GM19099 (cell line): ENCODE results near the gene VEGFB.

Experiments used
- POLR2A ChIP-seq: IDR thresholded peaks from 3 replicates; pipeline ENCODE4 v1.6.1; 2011; ENCODE audit warnings: low read depth; ENCODE audit not compliant: insufficient read length; ENCODE audit errors: extremely low read depth

The VEGFB gene

GRCh38 chr11:64233913-64234586 lies at the start of gene VEGFB:
VEGFB (plus strand) TSS chr11:64234584; CDS start chr11:64234834, 250 bp downstream.
- TF ChIP-seq POLR2A = no peak

- peak; percentile 99 for TF ChIP-seq POLR2A
These were observed 49.1 kb upstream of the VEGFB start for GRCh38 chr11:64185175-64185692.

- TF ChIP-seq POLR2A = peak; percentile 53
These were observed 48.5 kb upstream of the VEGFB start, which contains the start of gene STIP1 for GRCh38 chr11:64185693-64186491. STIP1 (plus strand) TSS chr11:64186171; CDS start chr11:64186262, 91 bp downstream.

GRCh38 chr11:64186492-64187165 lies 47.8 kb upstream of the VEGFB start:
- no peak for TF ChIP-seq POLR2A

- TF ChIP-seq POLR2A = no peak
These were observed 42.0 kb upstream of the VEGFB start for GRCh38 chr11:64192434-64192833.

GRCh38 chr11:64196626-64197025 lies 37.8 kb upstream of the VEGFB start:
- no peak for TF ChIP-seq POLR2A

GRCh38 chr11:64198511-64198910 lies 35.9 kb upstream of the VEGFB start:
- TF ChIP-seq POLR2A = no peak

GRCh38 chr11:64201543-64201942 lies 32.8 kb upstream of the VEGFB start:
- TF ChIP-seq POLR2A = no peak

GRCh38 chr11:64202992-64203391 lies 31.4 kb upstream of the VEGFB start:
- TF ChIP-seq POLR2A = no peak

GRCh38 chr11:64203421-64204079 lies 30.8 kb upstream of the VEGFB start:
- no peak for TF ChIP-seq POLR2A

- TF ChIP-seq POLR2A = no peak
These were observed 30.3 kb upstream of the VEGFB start for GRCh38 chr11:64204080-64204440.

- TF ChIP-seq POLR2A = no peak
These were observed 29.9 kb upstream of the VEGFB start for GRCh38 chr11:64204464-64204989.

GRCh38 chr11:64206457-64207255 lies 27.7 kb upstream of the VEGFB start, which contains the start of gene FERMT3:
FERMT3 (plus strand) TSS chr11:64206721; CDS start chr11:64207365, 644 bp downstream.
- TF ChIP-seq POLR2A = peak; percentile 54
